WERI-Rb-1 (cell line): ENCODE measurements around the gene IFT25.

ENCODE experiments used
- DNase-seq: peaks from one replicate; pipeline ENCODE4 v3.0.0-alpha.2; 2020
- H3K27ac ChIP-seq: fragments of 250-450 bp; sonication (Bioruptor Pico); 2 replicates; pipeline ENCODE4 v1.5.1; 2020; ENCODE audit warnings: mild to moderate bottlenecking, moderate library complexity
- H3K27me3 ChIP-seq: fragments of 250-450 bp; sonication (Bioruptor Pico); 2 replicates; pipeline ENCODE4 v1.5.1; 2021; ENCODE audit warnings: mild to moderate bottlenecking, low read depth, moderate library complexity; ENCODE audit not compliant: insufficient read depth, severe bottlenecking
- H3K36me3 ChIP-seq: fragments of 250-450 bp; sonication (Bioruptor Pico); 2 replicates; pipeline ENCODE4 v1.5.1; 2020; ENCODE audit warnings: mild to moderate bottlenecking, moderate library complexity
- H3K4me3 ChIP-seq: 2 replicates; pipeline ENCODE4 v1.5.1; 2011; ENCODE audit warnings: low read depth, mild to moderate bottlenecking, control low read depth, low read length
- H3K9me3 ChIP-seq: fragments of 250-450 bp; sonication (Bioruptor Pico); 2 replicates; pipeline ENCODE4 v1.5.1; 2021; ENCODE audit warnings: mild to moderate bottlenecking, moderate library complexity; ENCODE audit not compliant: severe bottlenecking
- TF ChIP-seq, protein P1 (sequence below): IDR thresholded peaks from 2 replicates; pipeline ENCODE4 v1.5.1; 2011; ENCODE audit warnings: low read depth, mild to moderate bottlenecking, control low read depth, inconsistent platforms, low read length

Gene IFT25

DNA sequence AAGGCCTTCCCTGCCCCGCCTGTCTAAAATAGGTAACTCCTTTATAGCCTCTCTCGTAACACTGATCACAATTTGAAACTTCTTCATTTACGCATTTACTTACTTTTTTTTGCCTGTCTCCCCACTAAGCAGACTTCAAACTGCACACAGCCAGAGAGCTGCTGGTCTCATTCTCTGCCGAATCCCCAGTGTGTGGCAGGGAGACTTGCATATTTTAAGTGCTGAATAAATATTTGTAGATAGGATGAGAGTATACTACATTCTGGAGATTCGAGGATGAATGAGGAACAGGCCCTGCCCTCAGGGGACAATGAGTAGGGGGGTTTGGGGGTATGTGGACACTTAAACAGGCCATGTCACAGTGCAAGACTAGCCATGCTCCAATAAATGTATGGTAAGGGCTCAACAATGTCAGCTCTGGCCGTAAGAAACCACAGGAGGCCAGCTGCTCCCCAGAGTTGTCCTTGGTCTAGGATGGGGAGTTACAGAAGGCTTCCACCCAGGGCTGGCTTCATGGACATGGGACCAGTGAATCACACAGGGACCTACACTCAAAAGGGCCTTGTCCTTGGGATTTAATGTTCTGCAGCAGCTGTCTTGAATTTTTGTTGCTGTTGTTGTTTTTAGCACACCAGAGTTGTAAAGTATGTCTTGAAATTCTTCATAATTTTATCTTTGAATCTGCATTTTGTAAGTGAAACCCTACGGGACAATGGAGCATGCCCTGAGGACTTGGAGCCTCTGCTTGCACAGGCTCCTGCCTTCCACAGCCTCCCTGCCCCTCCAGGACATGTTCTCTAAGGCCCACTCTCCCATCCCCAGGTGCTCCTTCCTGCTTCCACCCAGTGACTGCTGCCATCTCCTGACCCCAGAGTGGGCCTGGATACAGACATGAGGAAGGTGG lies 43.0 kb downstream of the IFT25 start:
- H3K27ac ChIP-seq: no peak overlapping the region
- DNase-seq: no peak
- H3K9me3 ChIP-seq: no peaks in the 10 kb centered on the region
- no peak overlapping the region for H3K4me3 ChIP-seq
- H3K36me3 ChIP-seq: no peaks in the 10 kb centered on the region
- no peaks in the 10 kb centered on the region for H3K27me3 ChIP-seq
- TF ChIP-seq, protein P1, sequence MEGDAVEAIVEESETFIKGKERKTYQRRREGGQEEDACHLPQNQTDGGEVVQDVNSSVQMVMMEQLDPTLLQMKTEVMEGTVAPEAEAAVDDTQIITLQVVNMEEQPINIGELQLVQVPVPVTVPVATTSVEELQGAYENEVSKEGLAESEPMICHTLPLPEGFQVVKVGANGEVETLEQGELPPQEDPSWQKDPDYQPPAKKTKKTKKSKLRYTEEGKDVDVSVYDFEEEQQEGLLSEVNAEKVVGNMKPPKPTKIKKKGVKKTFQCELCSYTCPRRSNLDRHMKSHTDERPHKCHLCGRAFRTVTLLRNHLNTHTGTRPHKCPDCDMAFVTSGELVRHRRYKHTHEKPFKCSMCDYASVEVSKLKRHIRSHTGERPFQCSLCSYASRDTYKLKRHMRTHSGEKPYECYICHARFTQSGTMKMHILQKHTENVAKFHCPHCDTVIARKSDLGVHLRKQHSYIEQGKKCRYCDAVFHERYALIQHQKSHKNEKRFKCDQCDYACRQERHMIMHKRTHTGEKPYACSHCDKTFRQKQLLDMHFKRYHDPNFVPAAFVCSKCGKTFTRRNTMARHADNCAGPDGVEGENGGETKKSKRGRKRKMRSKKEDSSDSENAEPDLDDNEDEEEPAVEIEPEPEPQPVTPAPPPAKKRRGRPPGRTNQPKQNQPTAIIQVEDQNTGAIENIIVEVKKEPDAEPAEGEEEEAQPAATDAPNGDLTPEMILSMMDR: no peak

- H3K27me3 ChIP-seq: no peaks in the 10 kb centered on the region
- no peak overlapping the region for H3K4me3 ChIP-seq
- no peaks in the 10 kb centered on the region for H3K36me3 ChIP-seq
- DNase-seq: no peak
- TF ChIP-seq, protein P1: no peak
- H3K27ac ChIP-seq: no peak overlapping the region
- H3K9me3 ChIP-seq: no peaks in the 10 kb centered on the region
Measured at GRCh38 chr1:53899708-53900107, 45.8 kb downstream of the IFT25 start.

- Histone ChIP-seq H3K36me3 (no peaks in the 10 kb centered on the region), H3K4me3 (no peak overlapping the region), H3K27me3 (no peaks in the 10 kb centered on the region), H3K27ac (no peak overlapping the region), H3K9me3 (no peaks in the 10 kb centered on the region)
- TF ChIP-seq, protein P1: no peak
- no peak for DNase-seq
Measured at GRCh38 chr1:53899206-53899628, 46.3 kb downstream of the IFT25 start.

DNA sequence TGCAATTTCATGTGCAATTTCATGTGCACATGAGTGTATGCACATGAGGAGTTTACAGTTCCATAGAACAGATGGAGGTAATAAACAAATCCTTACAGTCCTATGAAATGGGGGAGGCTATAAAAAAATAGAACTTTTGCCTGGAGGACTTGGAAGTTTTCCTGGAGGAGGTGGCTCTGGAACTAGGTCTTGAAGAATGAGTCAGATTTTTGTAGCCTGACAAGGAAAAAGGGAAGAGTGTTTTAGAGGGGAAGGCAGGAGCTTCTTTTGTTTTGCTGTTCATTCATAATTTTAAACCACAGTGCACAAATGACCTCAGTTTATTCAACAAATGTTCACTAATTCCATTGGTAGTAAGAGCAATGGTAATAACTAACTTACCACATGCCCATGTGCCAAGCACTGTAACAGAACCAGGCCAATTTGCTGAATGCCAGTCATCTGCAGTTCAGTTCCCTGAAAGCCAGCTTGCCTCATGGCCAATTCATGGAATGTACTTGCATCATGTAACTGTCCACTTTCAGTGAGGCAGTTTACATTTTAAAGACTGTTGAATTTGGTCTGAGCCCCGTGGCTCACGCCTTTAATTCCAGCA lies 48.8 kb downstream of the IFT25 start:
- Histone ChIP-seq H3K27me3 (no peaks in the 10 kb centered on the region), H3K9me3 (no peaks in the 10 kb centered on the region), H3K36me3 (no peaks in the 10 kb centered on the region), H3K4me3 (no peak overlapping the region), H3K27ac (no peak overlapping the region)
- DNase-seq: no peak
- TF ChIP-seq, protein P1: no peak

GRCh38 chr1:53895421-53895820 lies 50.1 kb downstream of the IFT25 start:
- Histone ChIP-seq H3K36me3 (no peaks in the 10 kb centered on the region), H3K27me3 (no peaks in the 10 kb centered on the region), H3K4me3 (no peak overlapping the region), H3K27ac (no peak overlapping the region), H3K9me3 (no peaks in the 10 kb centered on the region)
- no peak for DNase-seq
- TF ChIP-seq, protein P1: no peak
